ENCODE data around the gene CD2BP2. TPM values are rescaled to one million over a fixed set of nuclear protein-coding genes. Genes with fewer than 3 reads are reported as not detected.

CD2BP2 gene
- total and polyA plus RNA-seq, 9 of the 15 experiments (the other 6 are each of a cell fraction or from before 2014, with no cell fraction given): 3.9 to 51.1 (median 32.8) TPM

DNA sequence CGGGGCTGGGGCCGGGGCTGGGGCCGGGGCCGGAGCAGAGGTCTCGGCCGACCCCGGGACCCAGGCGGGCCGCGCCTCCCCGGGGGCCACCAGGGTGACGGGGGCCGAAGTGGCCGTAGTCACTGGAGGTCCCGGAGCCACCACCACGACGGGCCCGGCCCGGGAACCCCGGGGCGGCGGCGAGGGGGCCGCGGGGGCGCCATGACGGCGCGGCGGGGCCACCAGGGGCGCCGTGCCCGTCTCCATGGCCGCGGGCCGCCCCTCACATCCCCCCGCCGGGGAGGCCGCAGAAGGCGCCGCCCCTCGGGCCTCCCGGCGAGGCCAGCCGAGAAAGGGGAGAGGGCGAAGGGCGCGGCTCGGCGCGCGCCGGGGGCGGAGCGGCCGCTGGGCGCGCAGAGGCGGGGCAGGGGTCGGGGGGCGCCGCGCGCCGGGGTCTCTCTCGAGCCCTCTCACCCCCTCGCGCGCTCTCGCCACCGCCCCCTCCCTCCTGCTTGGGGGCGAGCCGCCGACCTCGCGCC lies 14.9 kb upstream of the CD2BP2 start (continued):
- TF ChIP-seq ZNF280B (CRISPR knock-in tag; IDR thresholded peaks at IDR 0.05) (no peak), TCF3 (CRISPR knock-in tag; IDR thresholded peaks at IDR 0.05) (no peak), ZNF639 (CRISPR knock-in tag; conservative IDR thresholded peaks at IDR 0.05 in 1 of 2, IDR thresholded peaks at IDR 0.05 in 1 of 2) (0 out of 4 replicates have a peak, but pooled peaks of 1 of the 2 experiments have one; percentile 25), ZBTB1 (CRISPR knock-in tag; IDR thresholded peaks at IDR 0.05; ENCODE audit: borderline replicate concordance, low read depth) (no peak), ZNF121 (CRISPR knock-in tag; conservative IDR thresholded peaks at IDR 0.05) (no peak), ZNF263 (CRISPR knock-in tag; IDR thresholded peaks at IDR 0.05; ENCODE audit: borderline replicate concordance) (no peak), TRIM24 (IDR thresholded peaks at IDR 0.05) (no peak), POLR2G (IDR thresholded peaks at IDR 0.05; ENCODE audit: low read depth, low read length) (peak; percentile 75)
- TF ChIP-seq, protein P1, sequence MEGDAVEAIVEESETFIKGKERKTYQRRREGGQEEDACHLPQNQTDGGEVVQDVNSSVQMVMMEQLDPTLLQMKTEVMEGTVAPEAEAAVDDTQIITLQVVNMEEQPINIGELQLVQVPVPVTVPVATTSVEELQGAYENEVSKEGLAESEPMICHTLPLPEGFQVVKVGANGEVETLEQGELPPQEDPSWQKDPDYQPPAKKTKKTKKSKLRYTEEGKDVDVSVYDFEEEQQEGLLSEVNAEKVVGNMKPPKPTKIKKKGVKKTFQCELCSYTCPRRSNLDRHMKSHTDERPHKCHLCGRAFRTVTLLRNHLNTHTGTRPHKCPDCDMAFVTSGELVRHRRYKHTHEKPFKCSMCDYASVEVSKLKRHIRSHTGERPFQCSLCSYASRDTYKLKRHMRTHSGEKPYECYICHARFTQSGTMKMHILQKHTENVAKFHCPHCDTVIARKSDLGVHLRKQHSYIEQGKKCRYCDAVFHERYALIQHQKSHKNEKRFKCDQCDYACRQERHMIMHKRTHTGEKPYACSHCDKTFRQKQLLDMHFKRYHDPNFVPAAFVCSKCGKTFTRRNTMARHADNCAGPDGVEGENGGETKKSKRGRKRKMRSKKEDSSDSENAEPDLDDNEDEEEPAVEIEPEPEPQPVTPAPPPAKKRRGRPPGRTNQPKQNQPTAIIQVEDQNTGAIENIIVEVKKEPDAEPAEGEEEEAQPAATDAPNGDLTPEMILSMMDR (IDR thresholded peaks at IDR 0.05 in 2 of 3, conservative IDR thresholded peaks at IDR 0.05 in 1 of 3; ENCODE audit: insufficient read depth in 2 of 3, low read depth in 1 of 3, low read length in 3 of 3): 0 out of 6 replicates have a peak, but pooled peaks of 1 of the 3 experiments have one; percentile 8
- TF ChIP-seq, protein P2, sequence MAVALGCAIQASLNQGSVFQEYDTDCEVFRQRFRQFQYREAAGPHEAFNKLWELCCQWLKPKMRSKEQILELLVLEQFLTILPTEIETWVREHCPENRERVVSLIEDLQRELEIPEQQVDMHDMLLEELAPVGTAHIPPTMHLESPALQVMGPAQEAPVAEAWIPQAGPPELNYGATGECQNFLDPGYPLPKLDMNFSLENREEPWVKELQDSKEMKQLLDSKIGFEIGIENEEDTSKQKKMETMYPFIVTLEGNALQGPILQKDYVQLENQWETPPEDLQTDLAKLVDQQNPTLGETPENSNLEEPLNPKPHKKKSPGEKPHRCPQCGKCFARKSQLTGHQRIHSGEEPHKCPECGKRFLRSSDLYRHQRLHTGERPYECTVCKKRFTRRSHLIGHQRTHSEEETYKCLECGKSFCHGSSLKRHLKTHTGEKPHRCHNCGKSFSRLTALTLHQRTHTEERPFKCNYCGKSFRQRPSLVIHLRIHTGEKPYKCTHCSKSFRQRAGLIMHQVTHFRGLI (CRISPR knock-in tag; IDR thresholded peaks at IDR 0.05): no peak
- TF ChIP-seq, protein P3, sequence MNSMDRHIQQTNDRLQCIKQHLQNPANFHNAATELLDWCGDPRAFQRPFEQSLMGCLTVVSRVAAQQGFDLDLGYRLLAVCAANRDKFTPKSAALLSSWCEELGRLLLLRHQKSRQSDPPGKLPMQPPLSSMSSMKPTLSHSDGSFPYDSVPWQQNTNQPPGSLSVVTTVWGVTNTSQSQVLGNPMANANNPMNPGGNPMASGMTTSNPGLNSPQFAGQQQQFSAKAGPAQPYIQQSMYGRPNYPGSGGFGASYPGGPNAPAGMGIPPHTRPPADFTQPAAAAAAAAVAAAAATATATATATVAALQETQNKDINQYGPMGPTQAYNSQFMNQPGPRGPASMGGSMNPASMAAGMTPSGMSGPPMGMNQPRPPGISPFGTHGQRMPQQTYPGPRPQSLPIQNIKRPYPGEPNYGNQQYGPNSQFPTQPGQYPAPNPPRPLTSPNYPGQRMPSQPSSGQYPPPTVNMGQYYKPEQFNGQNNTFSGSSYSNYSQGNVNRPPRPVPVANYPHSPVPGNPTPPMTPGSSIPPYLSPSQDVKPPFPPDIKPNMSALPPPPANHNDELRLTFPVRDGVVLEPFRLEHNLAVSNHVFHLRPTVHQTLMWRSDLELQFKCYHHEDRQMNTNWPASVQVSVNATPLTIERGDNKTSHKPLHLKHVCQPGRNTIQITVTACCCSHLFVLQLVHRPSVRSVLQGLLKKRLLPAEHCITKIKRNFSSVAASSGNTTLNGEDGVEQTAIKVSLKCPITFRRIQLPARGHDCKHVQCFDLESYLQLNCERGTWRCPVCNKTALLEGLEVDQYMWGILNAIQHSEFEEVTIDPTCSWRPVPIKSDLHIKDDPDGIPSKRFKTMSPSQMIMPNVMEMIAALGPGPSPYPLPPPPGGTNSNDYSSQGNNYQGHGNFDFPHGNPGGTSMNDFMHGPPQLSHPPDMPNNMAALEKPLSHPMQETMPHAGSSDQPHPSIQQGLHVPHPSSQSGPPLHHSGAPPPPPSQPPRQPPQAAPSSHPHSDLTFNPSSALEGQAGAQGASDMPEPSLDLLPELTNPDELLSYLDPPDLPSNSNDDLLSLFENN (IDR thresholded peaks at IDR 0.05; ENCODE audit: low read depth in 2 of 2, low read length in 2 of 2): no peak
